Sciatic nerve (tissue), 2 donors: ENCODE measurements around the gene RNF212B. TPM values are rescaled to one million over a fixed set of nuclear protein-coding genes. Genes with fewer than 3 reads are reported as not detected.

Source experiments
- ATAC-seq: fragments of 200-7000 bp; cut with Tn5 transposase; one replicate; pipeline ENCODE4 v1.9.1; 2020; ENCODE audit warnings: mild to moderate bottlenecking, moderate library complexity
- DNase-seq: peaks from one replicate; pipeline ENCODE4 v3.0.0-alpha.2; 2020; ENCODE audit warnings: low spot score
- intact Hi-C: fragments of 100-400 bp; cut with DNase I; formaldehyde crosslinking; loops from one replicate; pipeline ENCODE4 v1.14.2; 2022
- total RNA-seq: library from RNA; stranded (reverse); fragmentation: NEBNext Ultra II Directional; extraction: Animal tissue kit (Norgen Biotek cat#: 25700); gene quantifications from one replicate; pipeline ENCODE4 v1.2.1, GENCODE V29; 2021
- donor health status: DM: no; HTN: no; CAD: no.
- donor health status: DM: no; HTN: no; CAD: no.

Gene RNF212B
- total RNA-seq, 1 donor from 2014 or later, result not detected

DNA sequence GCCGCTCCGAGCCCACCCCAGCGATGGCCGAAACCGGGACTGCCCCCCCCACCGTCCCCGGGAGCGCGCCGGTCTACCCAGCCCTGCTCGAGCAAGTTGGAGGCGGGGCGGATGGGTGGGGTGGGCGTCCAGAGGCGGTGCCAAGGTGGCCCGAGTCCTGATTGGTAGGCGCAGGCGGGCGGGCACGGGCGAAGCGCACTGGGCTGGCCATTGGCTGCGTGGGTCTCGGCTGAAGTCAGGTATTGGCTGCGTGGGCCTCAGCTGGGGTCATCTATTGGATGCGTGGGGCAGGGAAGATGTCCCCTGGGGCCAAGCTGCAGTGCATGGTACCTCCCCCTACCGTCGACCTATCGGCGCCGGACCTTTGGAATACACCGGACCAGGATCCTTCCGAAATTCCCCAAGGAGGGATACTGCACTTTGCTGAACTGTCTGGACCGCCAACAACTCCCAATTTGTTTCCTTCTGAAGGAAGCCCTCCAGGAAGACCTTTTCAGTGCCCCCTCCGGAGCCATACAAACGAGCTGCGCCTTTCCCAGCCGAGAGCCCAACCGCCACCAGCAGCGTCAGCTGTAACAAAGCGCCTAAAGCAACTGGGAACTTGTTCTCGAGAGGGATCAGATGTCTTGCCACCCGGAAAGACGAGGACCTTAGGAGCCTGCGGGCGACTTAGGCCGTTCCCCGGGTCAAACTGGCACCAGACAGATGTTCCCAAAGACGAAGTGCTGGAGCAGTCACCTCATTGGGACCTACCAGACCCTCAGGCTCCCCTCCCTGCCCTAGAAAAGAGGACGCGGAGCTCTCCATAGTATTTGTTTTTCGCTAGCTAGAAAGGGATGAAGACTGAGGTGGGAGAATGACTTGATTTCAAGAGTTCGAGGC lies 48.5 kb downstream of the RNF212B start, which contains the start of gene HOMEZ:
HOMEZ (minus strand) TSS at position 113 of the 882 bp plus-strand sequence. CDS start 180 bp downstream, outside the sequence.
- ATAC-seq, result peak; percentile 99
- DNase-seq, result peak; percentile 99
- intact Hi-C loops, result no loop called here

DNA sequence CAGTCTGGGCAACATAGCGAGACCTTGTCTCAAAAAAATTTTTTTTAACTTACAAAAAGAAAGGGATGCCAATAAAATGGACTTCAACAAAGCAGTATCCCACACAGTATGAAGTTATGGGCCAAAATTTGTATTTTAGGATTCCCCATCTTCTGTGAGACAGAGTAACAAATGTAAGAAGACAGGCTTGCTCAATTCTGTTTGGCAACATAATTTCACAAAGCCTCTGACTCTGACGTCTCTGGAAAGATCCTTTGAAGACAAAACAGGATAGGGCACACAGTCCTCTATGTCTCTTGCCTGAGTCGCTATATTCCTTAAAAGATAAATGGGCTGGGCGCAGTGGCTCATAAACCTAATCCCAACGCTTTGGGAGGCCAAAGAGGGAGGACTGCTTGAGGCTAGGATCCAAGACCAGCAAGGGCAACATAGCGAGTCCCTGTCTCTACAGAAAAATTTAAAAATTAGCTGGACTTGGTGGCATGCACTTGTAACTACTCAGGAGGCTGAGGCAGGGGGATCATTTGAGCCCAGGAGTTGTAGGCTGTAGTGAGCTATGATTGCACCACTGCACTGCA lies 49.3 kb downstream of the RNF212B start:
- no peak for DNase-seq
- no peak for ATAC-seq

DNA sequence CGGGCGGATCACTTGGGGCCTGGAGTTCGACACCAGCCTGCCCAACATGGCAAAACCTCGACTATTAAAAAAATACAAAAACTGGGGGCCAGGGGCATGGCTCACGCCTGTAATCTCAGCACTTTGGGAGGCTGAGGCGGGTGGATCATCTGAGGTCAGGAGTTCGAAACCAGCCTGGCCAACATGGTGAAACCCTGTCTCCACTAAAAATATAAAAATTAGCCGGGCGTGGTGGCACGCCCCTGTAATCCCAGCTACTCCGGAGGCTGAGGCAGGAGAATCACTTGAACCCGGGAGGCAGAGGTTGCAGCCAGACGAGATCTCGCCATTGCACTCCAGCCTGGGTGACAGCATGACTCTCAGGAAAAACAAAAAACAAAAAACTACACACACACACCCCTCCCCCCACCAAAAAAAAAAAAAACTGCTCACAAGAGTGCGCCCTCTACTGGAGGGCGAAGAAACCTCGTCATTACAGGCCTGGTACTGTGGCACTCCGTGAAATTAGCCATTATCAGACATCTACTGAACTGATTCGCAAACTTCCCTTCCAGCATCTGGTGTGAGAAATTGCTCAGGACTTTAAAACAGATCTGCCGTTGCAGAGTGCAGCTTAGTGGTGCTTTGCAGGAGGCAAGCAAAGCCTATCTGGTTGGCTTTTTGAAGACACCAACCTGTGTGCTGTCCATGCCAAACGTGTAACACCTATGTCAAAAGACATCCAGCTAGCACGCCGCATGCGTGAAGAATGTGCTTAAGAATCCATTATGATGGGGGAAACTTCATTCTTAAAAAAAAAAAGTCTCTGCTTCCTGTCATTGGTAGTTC lies 57.2 kb downstream of the RNF212B start:
- DNase-seq (no peak), ATAC-seq (peak; percentile 76)
- intact Hi-C loops, result no loop called here

More for the DNA sequence above, 49.3 kb downstream of the RNF212B start:
- intact Hi-C loops, result no loop called here

DNA sequence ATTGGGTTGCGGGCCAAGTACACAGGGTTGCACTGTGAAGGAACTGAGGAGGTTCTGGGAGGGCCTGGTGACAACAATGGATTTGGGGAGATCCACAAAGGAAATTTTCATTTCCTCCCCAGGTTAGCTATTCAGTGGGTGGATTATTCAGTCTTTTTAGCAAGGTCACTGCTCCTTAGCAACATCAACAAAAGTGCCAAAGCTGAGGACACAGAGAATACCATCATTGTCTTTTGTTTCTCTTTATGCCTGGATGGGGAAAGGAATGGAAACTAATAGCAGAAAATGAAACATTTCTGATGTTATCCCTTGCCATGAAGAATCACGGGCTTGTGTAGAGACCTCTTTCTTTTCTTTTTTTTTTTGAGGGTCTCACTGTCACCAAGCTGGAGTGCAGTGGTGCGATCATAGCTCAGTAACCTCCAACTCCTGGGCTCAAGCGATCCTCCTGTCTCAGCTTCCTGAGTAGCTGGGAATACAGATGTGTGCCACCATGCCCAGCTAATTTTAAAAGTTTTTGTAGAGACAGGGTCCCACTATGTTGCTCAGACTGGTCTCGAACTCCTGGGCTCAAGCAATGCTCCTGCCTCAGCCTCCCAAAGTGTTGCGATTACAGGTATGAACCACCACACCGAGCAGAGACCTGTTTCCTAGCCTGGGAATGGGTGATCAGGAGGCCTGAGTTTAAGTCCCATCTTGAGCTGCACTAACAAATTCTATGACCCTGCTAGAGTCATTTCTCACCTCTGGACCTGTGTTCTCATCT lies 58.5 kb downstream of the RNF212B start:
- ATAC-seq (no peak), DNase-seq (no peak)

DNA sequence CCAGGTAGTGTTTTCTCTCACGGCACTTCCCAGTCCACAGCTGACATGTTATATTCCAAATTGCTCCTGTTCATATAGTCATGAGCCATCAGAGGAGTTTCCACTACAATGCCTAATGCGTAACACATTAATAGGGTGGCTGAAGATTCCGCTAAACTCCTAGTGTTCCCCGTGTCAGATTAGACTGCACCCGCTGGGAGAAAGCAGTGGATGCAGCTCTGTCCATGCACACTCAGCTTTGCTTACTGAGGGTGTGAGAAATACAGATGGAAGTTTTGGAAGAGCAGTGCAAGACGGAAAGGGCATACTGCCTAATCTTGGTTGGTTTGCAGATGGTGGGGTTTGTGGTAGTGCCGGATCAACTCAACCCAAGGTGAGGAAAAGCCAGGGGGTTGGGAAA lies 59.4 kb downstream of the RNF212B start:
- intact Hi-C loops, result no loop called here
- DNase-seq (no peak), ATAC-seq (no peak)

More for the DNA sequence above, 58.5 kb downstream of the RNF212B start:
- intact Hi-C loops, result no loop called here

DNA sequence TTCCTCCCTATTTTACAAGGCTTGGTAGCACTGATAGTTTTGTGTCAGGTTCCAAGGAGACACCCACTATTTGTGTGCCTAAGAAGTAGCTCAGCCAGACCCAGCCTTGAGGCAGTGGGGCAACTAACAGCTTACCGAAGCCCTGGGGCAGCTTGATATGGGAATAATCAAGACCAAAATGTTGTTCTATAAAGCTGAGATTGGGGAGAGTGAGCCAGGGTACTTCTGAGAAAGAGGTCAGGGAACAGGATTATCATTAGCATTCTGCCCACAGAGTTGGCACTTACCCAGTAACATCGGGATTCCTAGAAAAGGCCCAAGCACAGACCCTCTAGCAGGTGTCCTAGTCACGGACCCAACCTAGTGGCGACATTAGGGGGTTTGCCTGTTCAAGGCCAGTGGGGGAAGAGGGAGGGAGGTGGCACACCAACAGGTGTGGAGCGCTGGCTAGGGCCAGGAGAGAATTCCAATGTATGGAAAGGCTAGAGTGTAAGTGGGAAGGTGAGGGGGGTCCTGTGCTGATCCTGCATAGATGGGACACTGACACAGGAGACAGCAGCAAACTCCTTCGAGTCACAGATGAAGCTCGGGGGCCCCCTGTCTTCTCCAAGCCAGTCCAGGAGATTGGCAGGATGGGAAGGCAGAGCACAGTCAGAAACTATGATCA lies 60.0 kb downstream of the RNF212B start:
- ATAC-seq (no peak), DNase-seq (no peak)
- intact Hi-C loops, result no loop called here

DNA sequence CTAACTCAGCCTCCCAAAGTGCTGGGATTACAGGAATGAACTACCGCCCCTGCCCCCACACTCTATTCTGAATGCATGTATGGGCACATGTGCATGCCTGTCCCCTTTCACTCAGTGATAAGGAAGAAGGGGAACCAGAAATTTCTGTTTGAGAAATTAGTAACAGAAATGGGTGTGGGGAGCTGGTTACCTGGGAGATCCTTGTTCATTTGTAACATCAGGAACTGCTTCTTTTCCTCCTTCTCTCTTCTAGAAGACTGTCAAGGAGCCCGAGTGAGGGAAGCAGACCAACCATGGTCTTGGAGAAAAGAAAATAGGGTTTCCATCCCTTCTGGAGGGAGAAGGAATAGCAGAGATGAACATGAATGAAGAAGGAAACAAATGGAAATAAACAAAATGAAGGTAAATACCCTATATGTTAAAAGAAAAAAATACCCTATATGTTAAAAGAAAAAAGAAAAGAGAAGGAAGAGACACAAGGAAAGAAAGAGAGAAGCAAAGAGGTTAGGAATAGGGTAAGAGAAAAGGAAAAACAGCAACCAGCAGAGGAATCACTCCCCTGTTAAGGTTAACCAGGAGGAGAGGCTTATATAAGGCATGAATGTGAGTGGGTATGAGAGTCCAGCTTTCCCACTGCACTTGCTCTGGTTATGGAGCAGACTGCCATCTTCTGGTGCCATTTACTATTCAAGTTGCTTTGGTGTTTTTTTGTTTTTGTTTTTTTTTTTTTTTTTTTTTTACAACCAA lies 61.6 kb downstream of the RNF212B start:
- intact Hi-C loops, result no loop called here
- no peak for ATAC-seq

DNA sequence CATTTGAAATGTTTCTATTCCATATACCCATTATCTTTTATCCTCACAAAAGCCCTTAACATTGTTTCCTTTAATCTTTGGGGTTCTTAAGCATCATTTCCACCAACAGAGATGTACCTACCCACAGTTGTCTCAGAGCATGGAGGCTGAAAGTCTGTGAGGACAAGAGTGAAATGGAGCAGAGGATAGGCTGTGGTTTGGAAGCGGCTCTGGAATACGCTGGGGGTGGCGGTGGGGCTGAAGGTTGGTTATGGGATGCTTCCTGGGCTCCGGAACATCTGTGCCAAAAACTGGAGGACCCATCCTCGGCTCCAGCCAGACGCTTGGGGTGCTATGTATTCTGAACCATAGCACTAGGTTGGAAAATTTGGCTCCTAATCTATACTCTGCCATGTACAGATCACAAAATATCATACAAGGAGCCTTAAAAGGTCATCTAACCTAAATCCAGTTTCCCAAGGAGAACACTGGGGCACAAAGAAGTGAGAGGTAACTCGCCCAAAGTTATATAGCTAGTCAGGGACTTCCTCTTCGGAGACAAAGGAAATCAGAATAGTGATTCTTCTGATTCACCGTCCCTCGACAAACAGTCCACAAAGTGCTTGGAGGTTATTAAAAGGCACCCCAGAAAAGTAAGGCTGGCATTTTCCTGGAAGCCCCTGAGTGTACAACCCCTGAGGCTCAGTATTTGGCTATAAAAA lies 62.4 kb downstream of the RNF212B start:
- intact Hi-C loops, result no loop called here
- ATAC-seq, result no peak
- no peak for DNase-seq

More for the DNA sequence above, 61.6 kb downstream of the RNF212B start:
- no peak for DNase-seq

DNA sequence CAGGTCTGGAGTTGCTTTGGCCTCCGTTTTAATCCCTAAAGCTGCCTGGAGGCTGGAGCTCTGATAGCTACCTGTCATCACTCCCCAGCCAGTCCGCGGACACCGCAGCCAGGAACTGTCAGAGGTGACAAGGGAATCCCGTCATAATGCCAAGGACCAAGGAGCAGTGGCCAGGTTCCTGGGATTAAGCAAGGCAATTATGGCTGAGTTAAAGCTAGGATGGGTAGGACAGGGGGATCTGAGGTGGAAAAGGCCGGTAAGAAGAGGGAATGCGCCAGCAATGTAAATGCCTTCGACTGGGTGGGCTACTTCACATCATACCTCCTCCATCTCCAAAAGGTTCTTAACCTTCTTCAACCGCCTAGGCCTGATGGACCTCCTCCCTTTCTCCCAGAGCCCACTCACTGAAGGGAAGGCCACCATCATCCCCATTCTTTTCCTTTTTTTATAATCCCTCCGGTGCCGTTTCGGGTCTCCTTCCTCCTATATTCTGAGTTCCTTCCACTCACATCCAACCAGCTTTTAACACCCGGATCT lies 63.0 kb downstream of the RNF212B start:
- DNase-seq (no peak), ATAC-seq (peak; percentile 0)
- intact Hi-C loops, result no loop called here

DNA sequence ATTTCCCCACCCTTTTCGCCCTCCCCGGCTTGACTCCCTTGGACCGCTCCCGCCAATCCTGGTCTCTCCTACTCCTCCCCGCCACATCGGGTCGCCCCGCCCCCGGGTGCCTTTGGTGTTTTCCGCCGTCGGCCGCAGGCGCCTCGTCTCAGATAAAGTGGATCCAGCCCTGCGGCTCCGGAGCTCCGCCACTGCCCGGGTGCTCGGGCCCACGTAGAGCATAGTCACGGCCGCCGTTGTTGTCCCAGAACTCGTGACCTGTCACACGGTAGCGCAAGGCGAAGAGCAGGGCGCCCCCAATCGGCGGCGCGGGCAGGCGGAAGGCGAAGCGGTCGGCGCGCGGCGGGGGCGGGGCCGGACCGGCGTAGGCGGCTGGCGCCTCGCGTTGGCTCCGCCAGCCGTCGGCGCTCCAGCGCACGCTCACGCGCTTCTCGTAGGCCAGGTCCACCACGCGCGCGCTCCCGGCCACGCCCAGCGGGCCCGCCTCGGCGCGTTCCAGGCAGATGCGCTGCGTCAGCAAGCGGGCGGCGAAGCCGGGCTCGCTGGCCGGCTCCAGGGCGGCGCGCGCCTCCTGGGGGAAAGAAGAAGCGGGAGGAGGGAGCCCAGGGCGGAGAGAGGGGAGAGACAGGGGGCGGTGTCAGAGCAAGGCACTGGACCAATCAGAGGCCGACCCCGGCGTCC lies 63.7 kb downstream of the RNF212B start:
- peak; percentile 90 for ATAC-seq
- intact Hi-C loops, result no loop called here
- peak; percentile 98 for DNase-seq

DNA sequence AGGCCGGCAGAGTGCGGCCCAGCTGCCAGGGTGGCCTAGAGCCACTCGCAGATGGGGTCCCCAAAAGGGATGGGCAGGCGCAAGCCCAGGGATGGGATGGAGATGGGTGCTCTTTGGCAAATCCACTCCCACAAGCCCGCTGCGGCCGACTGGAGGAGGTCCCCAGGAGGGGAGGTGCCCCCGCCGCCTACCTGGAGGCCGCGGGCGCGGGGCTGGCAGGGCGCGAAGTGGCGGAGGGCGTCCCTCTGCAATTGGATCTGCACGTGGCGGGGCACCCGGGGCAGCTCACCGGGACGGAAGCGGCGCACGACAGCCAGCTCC lies 64.2 kb downstream of the RNF212B start:
- no peak for DNase-seq
- intact Hi-C loops, result no loop called here
- ATAC-seq, result no peak

DNA sequence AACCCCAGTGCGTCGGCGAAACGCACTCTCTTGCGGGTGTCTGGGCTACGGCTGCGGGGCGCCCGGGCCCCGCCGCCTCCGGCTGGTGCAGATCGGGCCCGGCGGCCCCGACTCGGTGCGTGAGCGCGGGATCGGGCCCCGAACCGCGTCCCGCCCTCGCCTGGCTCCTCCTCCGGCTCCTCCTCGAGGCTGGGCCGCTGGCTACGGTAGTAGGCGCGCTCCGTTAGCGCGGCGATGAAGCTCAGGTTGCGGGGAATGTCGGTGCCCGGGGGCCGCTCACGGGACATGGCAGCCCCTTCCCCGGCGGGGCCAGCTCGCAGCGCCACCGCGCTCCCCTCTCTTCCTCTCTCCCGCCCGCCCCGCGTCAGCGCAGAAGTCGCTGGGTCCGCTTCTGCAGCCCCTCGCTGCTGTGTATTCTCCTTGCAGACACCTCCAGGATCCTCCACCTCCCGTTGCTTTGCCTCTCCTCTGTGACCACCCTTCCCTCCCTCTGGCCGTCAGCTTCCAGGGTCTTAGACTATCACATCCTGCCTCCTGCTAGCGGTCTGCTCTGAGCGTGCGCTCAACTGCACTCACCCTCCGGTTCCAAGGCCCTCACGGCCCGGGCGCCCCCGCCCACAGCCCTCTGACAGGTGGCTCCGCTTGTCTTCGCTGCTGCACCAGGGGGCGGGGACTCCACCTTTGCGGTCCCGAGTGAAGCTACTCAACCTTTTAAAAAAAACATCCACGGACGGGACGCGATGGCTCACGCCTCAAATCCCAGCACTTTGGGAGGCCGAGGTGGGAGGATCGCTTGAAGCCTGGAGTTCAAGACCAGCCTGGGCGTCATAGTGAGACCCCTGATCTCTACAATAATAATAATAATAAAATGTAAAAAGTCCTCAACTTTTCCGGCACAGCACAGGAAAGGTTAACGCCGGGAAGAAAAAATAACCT lies 64.8 kb downstream of the RNF212B start, which contains the start of gene PPP1R3E:
PPP1R3E (minus strand) TSS at position 570 of the 936 bp plus-strand sequence; CDS start at position 287, 283 bp downstream.
- ATAC-seq (peak; percentile 23), DNase-seq (peak; percentile 86)
- intact Hi-C loops, result no loop called here

DNA sequence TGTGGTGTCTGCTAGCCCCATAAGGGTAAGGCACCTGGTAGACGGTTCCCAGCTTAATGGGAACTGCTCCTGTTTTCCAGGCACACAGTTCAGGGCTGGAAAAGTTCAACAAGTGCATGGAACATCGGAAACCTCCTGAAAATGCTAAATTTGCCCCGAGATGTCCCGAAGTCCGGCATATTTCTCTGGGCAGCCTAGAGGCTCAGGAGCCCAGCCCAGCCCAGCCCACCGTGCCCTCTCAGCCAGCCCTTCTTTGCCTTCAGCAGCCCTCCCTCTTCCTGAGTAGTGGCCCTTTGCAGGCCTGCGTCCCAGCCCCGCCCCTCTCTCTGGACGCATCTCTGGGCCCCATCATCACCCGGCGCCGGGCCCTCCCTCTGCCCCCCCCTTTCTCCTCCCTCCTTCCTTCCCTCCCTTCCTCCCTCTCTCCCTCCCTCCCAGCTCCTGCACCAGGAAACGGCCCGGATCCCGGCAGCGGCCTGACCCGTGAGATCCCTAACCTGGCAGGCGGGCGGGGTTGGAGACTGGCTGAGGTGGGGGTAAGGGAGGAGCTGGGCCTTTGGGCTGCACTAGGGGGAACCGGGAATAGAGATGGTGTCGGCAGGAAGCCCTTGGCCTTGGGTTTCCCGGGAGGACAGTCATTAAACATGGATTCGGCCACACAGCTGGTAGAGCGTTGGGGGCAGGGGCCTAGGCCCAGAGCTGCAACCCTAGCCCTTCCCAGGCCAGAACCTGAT lies 68.8 kb downstream of the RNF212B start, which contains the start of gene BCL2L2:
BCL2L2 (plus strand) TSS at position 422 of the 734 bp plus-strand sequence. CDS start 935 bp downstream, outside the sequence.
- DNase-seq (peak; percentile 95), ATAC-seq (peak; percentile 91)
- intact Hi-C loops, result no loop called here

DNA sequence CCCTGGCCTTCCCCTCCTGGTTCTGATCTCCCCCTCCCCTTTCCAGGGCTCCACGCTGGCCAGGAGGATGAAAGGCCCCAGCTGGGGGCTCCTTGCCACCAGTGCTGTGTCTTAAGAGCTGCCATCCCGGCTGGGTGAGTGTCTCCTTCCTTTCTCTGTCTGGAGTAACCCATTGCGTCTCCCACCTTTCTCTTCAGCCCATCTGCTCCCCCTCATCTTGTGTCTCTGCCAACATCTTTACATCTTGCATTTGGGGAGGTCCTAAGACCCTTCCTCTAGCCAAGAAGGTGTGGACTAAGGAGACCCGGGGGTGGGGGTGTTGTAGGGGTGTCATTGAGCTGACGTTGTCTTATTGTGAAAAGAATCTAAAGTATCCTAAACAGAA lies 69.4 kb downstream of the RNF212B start:
- DNase-seq (no peak), ATAC-seq (no peak)
- intact Hi-C loops, result no loop called here
